Fibroblast of pulmonary artery (primary cell): ENCODE data around the gene CCR5.
A peak's percentile ranks its signal among the peaks of the same experiment; 100 is the strongest.
"Not testable (repeated sequence)": the region's sequence is repeated elsewhere in the genome, so short reads cannot be mapped to it uniquely, and the experiment has no call there.

Experiments
- DNase-seq: peaks from one replicate; pipeline ENCODE4 v3.0.0-alpha.2; 2010; ENCODE audit warnings: low read depth
- H3K4me3 ChIP-seq: replicated peaks from 2 replicates; pipeline ENCODE4 v1.5.1; 2011; ENCODE audit warnings: low read depth, mild to moderate bottlenecking, control low read depth, low read length, moderate library complexity
- TF ChIP-seq, protein P1 (sequence below): IDR thresholded peaks from 2 replicates; pipeline ENCODE4 v1.5.1; 2011; ENCODE audit warnings: mild to moderate bottlenecking, control low read depth, low read length, inconsistent platforms; ENCODE audit errors: missing control alignments

The CCR5 gene

DNA sequence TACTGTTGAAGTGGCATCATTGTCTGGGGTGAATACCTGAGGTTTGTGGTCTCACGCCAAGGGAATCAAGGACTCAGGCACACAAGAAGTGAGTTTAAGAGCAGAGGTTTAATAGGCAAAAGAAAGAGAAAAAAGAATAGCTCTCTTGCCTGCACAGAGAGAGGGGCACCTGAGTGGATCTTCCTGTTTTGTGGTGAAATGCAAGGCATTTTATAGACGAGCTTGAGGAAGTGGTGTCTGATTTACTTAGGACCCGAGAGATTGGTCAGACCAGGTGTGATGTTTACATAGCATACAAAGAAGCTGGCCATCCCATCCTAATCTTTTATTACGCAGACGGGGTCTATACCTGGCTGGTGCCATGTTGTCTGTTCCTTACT is 13.2 kb downstream of the CCR5 start:
- H3K4me3 ChIP-seq, result no peak overlapping the region
- TF ChIP-seq, protein P1, sequence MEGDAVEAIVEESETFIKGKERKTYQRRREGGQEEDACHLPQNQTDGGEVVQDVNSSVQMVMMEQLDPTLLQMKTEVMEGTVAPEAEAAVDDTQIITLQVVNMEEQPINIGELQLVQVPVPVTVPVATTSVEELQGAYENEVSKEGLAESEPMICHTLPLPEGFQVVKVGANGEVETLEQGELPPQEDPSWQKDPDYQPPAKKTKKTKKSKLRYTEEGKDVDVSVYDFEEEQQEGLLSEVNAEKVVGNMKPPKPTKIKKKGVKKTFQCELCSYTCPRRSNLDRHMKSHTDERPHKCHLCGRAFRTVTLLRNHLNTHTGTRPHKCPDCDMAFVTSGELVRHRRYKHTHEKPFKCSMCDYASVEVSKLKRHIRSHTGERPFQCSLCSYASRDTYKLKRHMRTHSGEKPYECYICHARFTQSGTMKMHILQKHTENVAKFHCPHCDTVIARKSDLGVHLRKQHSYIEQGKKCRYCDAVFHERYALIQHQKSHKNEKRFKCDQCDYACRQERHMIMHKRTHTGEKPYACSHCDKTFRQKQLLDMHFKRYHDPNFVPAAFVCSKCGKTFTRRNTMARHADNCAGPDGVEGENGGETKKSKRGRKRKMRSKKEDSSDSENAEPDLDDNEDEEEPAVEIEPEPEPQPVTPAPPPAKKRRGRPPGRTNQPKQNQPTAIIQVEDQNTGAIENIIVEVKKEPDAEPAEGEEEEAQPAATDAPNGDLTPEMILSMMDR, result no peak
- no peak for DNase-seq

DNA sequence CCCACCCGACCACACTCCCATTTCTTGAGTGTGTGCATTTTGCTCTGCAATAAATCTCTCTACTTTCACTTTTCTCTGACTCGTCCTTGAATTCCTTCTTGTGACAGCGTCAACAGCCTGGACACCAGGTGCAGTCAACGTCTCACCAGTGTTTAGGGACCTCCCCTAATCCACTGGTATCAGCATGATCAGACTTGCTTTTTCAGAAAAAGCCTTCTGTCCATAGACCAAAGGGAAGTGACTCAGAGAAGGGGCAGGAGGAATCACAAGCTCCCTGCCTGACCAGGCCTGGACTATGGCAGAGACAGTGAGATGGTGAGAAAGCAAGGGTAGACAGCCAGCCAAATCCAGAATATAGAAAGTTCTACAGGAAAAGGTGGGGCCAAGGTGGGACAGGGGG is 15.5 kb downstream of the CCR5 start:
- H3K4me3 ChIP-seq, result no peak overlapping the region
- TF ChIP-seq, protein P1, result no peak
- DNase-seq, result peak; percentile 38

DNA sequence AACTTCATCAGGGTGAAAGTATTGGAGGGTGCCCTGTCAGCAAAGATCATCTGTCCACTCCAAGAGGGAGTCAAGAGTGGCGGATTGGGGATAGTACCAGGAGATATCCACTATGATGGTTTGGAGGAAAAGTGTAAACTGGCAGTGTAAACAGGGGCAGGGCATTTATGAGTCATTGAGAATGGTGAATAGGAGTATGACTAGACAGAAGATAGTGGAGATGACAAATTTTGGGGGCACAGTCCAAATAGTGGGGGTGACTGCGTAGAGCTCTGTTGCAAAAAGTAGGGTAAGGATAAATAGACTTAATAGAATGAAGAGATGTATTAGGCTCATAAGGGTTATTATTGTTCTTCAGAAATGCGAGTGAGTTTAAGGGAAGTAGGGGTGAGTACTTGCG is 18.1 kb downstream of the CCR5 start:
- not testable (repeated sequence) for DNase-seq, H3K4me3 ChIP-seq

DNA sequence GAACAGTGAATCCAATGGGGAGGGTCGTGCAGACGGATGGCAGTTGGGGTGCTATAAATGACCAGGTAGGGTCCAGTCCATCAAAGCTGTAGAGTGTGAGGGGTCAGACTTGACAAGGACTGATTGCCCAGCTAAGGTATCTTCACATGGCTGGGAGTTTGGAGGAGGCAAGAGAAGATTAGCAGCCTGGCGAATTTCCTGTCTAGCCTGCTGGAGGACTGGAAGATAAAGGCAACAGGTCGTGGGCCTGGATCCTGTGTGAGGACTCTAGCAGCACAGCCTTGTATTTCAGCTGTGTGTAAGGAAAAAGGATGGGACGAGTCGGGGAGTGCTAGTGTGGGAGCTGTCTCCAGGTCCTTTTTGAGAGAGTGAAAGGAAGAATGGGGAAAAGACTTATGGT is 18.6 kb downstream of the CCR5 start:
- TF ChIP-seq, protein P1, result no peak
- DNase-seq, result no peak
- no peak overlapping the region for H3K4me3 ChIP-seq

DNA sequence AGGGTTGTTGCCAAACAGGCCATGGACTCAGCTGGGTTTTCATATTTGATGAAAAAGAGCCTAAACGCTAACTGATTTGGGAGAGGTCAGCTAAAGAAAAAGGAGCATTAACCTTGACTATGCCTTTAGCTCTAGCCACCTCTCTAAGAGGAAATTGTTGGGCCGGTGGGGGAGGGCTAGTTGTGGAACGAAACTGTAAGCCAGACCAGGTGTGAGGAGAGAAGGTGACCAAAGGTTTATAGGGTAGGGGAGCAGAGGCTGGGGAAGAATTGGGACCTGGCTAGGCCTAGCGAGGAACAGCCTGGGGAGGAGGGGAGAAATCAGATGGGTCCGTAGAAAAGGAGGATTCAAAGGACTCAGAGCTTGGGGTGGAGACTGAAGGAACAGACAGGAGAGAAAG is 20.8 kb downstream of the CCR5 start:
- not testable (repeated sequence) for H3K4me3 ChIP-seq, DNase-seq

DNA sequence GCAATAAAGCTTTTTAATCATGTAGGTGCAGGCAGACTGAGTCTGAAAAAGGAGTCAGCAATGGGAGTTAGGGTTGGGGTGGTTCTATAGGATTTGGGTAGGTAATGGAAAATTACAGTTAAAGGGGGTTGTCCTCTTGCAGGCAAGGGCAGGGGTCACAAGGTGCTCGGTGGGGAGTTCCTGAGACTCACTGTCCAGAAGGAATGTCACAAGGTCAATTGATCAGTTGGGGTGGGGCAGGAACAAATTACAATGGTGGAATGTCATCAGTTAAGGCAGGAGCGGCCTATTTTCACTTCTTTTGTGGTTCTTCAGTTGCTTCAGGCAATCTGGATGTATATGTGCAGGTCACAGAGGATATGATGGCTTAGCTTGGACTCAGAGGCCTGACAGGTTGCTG is 22.3 kb downstream of the CCR5 start:
- TF ChIP-seq, protein P1, result no peak
- DNase-seq, result no peak
- no peak overlapping the region for H3K4me3 ChIP-seq

DNA sequence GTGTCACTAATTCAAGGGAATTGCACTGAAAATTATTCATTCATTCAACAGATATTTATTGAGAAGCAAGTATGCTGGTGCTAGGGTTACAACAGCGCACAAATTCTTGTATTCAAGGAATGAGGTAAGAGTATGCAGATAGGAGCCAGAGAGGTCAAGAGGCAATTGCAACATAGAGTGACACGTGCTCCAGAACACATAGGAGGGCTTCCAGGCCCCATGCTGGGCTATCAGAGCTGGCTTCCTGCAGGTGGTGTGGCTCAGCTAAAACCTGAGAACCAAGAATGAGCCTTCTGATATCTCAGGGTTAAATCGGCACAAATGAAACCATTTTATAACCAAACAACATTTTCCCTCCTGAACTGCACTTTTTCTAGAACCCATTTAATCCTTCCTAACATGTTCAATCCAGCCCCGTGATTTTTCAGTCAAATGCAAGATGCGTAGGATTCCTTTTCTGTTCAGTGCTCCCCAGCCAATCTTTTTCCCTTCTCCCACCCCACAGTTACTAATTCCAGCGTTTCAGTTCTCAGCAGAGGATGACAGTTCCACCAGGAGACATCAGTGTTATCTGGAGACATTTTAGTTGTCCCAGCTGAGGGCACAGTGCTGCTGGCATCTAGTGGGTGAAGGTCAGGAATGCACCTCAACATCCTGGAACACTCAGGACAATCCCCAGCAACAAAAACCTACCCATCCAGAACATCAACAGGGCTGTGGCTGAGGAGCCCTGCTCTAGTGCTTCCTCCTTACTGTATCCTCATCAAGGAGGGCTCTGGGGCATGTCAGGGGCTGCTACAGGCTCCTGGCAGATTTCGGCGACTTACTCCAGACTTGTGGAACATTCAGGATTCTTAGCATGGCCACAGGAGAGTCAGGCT is 23.0 kb downstream of the CCR5 start:
- TF ChIP-seq, protein P1, result no peak
- DNase-seq, result peak; percentile 74
- no peak overlapping the region for H3K4me3 ChIP-seq

DNA sequence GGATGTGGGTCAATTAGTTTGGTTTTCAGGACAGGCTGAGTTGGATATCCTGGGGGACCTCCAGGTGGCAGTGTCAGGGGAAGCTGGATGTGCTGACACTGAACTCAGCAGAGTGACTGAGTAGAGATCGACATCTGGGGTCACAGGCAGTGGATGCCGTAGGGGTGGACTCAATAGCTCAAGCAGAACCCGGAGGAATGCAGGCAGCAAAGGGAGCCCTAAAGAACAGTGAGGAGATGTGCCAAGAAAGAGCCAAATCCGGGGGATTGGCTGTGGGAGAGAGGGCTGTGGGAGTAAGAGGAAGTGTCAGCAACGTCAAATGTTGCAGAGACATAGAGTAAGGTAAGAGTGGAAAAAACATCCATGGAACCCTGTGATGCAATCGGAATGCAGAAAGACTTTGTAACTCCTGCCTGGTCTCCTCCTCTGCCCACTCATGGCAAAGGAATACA is 24.5 kb downstream of the CCR5 start:
- TF ChIP-seq, protein P1, result peak; percentile 7
- no peak overlapping the region for H3K4me3 ChIP-seq
- peak; percentile 92 for DNase-seq
